CD4-positive, alpha-beta memory T cell (primary cell): Measurements from ENCODE around the gene IRAK2. TPM values are rescaled to one million over a fixed set of nuclear protein-coding genes. Genes with fewer than 3 reads are reported as not detected.
A peak's percentile ranks its signal among the peaks of the same experiment; 100 is the strongest.
"Not testable (repeated sequence)": the region's sequence is repeated elsewhere in the genome, so short reads cannot be mapped to it uniquely, and the experiment has no call there.

Experiments
- CTCF ChIA-PET: fragments of 350-600 bp; sonication (Branson Sonifier 250); formaldehyde crosslinking; loops from one replicate; lab custom pipeline; 2021; ENCODE audit warnings: inconsistent platforms; ENCODE audit not compliant: partially characterized antibody; lab: Charles Lee
- POLR2A ChIA-PET: fragments of 350-600 bp; sonication (Branson Sonifier 250); formaldehyde crosslinking; loops from one replicate; lab custom pipeline; 2021; ENCODE audit not compliant: partially characterized antibody; lab: Charles Lee
- DNase-seq, 5 donors: peaks; one replicate each; pipeline versions ENCODE4 v3.0.0 to v3.0.0-alpha.2; 2020 to 2022; ENCODE audit warnings: mixed read lengths in 1 of 5
- H3K27ac ChIP-seq: one replicate; pipeline ENCODE4 v1.7.0; 2013; ENCODE audit warnings: low read depth, low read length
- H3K27me3 ChIP-seq: 2 replicates; pipeline ENCODE4 v1.7.0; 2013; ENCODE audit warnings: mild to moderate bottlenecking, low read length, moderate library complexity; ENCODE audit not compliant: insufficient read depth
- H3K36me3 ChIP-seq: 2 replicates; pipeline ENCODE4 v1.7.0; 2013; ENCODE audit warnings: mild to moderate bottlenecking, low read length, moderate library complexity; ENCODE audit not compliant: insufficient read depth
- H3K4me1 ChIP-seq: 2 replicates; pipeline ENCODE4 v1.7.0; 2013; ENCODE audit warnings: mild to moderate bottlenecking, low read length, moderate library complexity; ENCODE audit not compliant: insufficient read depth
- H3K4me3 ChIP-seq, 2 donors: one replicate each; pipeline ENCODE4 v1.7.0; 2013; ENCODE audit warnings: low read length in 2 of 2, mild to moderate bottlenecking in 1 of 2
- H3K9me3 ChIP-seq, 2 donors: one replicate each; pipeline ENCODE4 v1.7.0; 2013; ENCODE audit warnings: low read length in 2 of 2, control low read depth in 1 of 2; ENCODE audit not compliant: control insufficient read depth in 1 of 2
- H3K27ac Mint-ChIP-seq, 7 donors: one replicate each; pipeline ENCODE4 v1.8.0; 2020 to 2021; ENCODE audit warnings: mixed read lengths in 7 of 7, mild to moderate bottlenecking in 6 of 7, inconsistent platforms in 3 of 7, moderate library complexity in 3 of 7
- H3K27me3 Mint-ChIP-seq, 2 donors: one replicate each; pipeline ENCODE4 v1.8.0; 2020 to 2021; ENCODE audit warnings: mixed read lengths in 2 of 2
- H3K36me3 Mint-ChIP-seq, 2 donors: one replicate each; pipeline ENCODE4 v1.8.0; 2020 to 2021; ENCODE audit warnings: mixed read lengths in 2 of 2, inconsistent platforms in 1 of 2, mild to moderate bottlenecking in 1 of 2
- H3K4me1 Mint-ChIP-seq, 4 donors: one replicate each; pipeline ENCODE4 v1.8.0; 2020 to 2021; ENCODE audit warnings: mixed read lengths in 4 of 4, mild to moderate bottlenecking in 1 of 4
- H3K4me3 Mint-ChIP-seq, 8 donors: one replicate each; pipeline ENCODE4 v1.8.0; 2020 to 2021; ENCODE audit warnings: mixed read lengths in 8 of 8, mild to moderate bottlenecking in 7 of 8, moderate library complexity in 6 of 8, inconsistent platforms in 3 of 8
- H3K9me3 Mint-ChIP-seq, 8 donors: one replicate each; pipeline ENCODE4 v1.8.0; 2020 to 2021; ENCODE audit warnings: mixed read lengths in 8 of 8, mild to moderate bottlenecking in 5 of 8, inconsistent platforms in 3 of 8, moderate library complexity in 1 of 8
- intact Hi-C: fragments of 100-400 bp; cut with micrococcal nuclease; formaldehyde crosslinking; loops from one replicate; pipeline ENCODE4 v1.15.1; 2023
- polyA plus RNA-seq, 2 donors: library from polyadenylated mRNA; unstranded; fragments of 300-500 nt; fragmentation: Illumina TruSeq; gene quantifications; one replicate each; pipeline ENCODE4 v1.2.3, GENCODE V29; 2021
- total RNA-seq, 2 experiments: library from RNA; stranded (reverse); gene quantifications; one replicate each; pipeline ENCODE4 v1.2.3, GENCODE V29; 2021

Gene IRAK2
- total and polyA plus RNA-seq, 4 experiments from 2014 or later = 4.4 to 5.8 (median 5.1) TPM

- Histone ChIP-seq H3K36me3 (peaks cover 47% of the 10 kb centered on the region), H3K4me1 (peaks cover 59% of the 10 kb centered on the region)
- POLR2A ChIA-PET = interaction anchor here (0.9 kb wide), 1 partner anchor 9 kb away, joined by 4 read pairs; no protein-coding TSS in a partner anchor
- H3K9me3 Mint-ChIP-seq, H3K9me3 ChIP-seq, DNase-seq, H3K4me3 ChIP-seq, H3K27ac ChIP-seq, intact Hi-C loops, H3K27me3 Mint-ChIP-seq, H3K4me3 Mint-ChIP-seq, H3K27me3 ChIP-seq: not testable (repeated sequence)
- peaks cover 24 to 77% (median 52%) of the 10 kb centered on the region in 4 donors for H3K4me1 Mint-ChIP-seq
- CTCF ChIA-PET = interaction anchor here (0.8 to 1.5 kb wide), 2 partner anchors 9 to 49 kb away, joined by 3 to 5 read pairs; no protein-coding TSS in a partner anchor
- peaks cover 19 to 73% of the 10 kb centered on the region in 2 donors for H3K36me3 Mint-ChIP-seq
- peak overlapping the region in 1 of 7 donors; percentile 79 for H3K27ac Mint-ChIP-seq
Measured at GRCh38 chr3:10272476-10272875, 107.8 kb downstream of the IRAK2 start.

- no peak for DNase-seq
- no peaks in the 10 kb centered on the region for H3K9me3 Mint-ChIP-seq
- intact Hi-C loops = no loop called here
- peaks cover 54% of the 10 kb centered on the region for H3K4me1 ChIP-seq
- H3K36me3 ChIP-seq = peaks cover 51% of the 10 kb centered on the region
- peaks cover 24 to 74% (median 48%) of the 10 kb centered on the region in 4 donors for H3K4me1 Mint-ChIP-seq
- H3K9me3 ChIP-seq = no peaks in the 10 kb centered on the region
- H3K36me3 Mint-ChIP-seq = peaks cover 19 to 75% of the 10 kb centered on the region in 2 donors
- no peak overlapping the region for H3K27ac ChIP-seq
- no peaks in the 10 kb centered on the region for H3K27me3 Mint-ChIP-seq
- H3K4me3 Mint-ChIP-seq = peak overlapping the region in 7 of 8 donors; percentile 26 to 71 (median 55)
- no peaks in the 10 kb centered on the region for H3K27me3 ChIP-seq
- H3K4me3 ChIP-seq = no peak overlapping the region
- peak overlapping the region; percentile 37 to 87 (median 78) for H3K27ac Mint-ChIP-seq
- ChIA-PET POLR2A (interaction anchor here (0.9 to 2.0 kb wide), 2 partner anchors 9 to 10 kb away, joined by 4 to 6 read pairs; no protein-coding TSS in a partner anchor), CTCF (interaction anchor here (1.5 kb wide), 1 partner anchor 10 kb away, joined by 5 read pairs; no protein-coding TSS in a partner anchor)
Measured at GRCh38 chr3:10272977-10273376, 108.3 kb downstream of the IRAK2 start.

GRCh38 chr3:10273702-10274305 lies 109.1 kb downstream of the IRAK2 start:
- no peaks in the 10 kb centered on the region for H3K27me3 Mint-ChIP-seq
- Histone ChIP-seq H3K27ac (no peak overlapping the region), H3K4me3 (no peak overlapping the region), H3K36me3 (peaks cover 51% of the 10 kb centered on the region), H3K4me1 (peaks cover 46% of the 10 kb centered on the region), H3K9me3 (no peaks in the 10 kb centered on the region), H3K27me3 (no peaks in the 10 kb centered on the region)
- no peaks in the 10 kb centered on the region for H3K9me3 Mint-ChIP-seq
- H3K36me3 Mint-ChIP-seq = peaks cover 23 to 76% of the 10 kb centered on the region in 2 donors
- peak overlapping the region; percentile 68 to 87 (median 79) for H3K27ac Mint-ChIP-seq
- intact Hi-C loops = no loop called here
- POLR2A ChIA-PET = interaction anchor here (2.0 kb wide), 1 partner anchor 10 kb away, joined by 6 read pairs; no protein-coding TSS in a partner anchor
- CTCF ChIA-PET = interaction anchor here (0.8 to 3.2 kb wide), 3 partner anchors 10 to 341 kb away, joined by 3 to 16 read pairs (median 3); partner anchors contain the start of gene CRELD1
- H3K4me1 Mint-ChIP-seq = peaks cover 24 to 68% (median 44%) of the 10 kb centered on the region in 4 donors
- peak overlapping the region in 7 of 8 donors; percentile 26 to 71 (median 58) for H3K4me3 Mint-ChIP-seq
- DNase-seq = no peak

GRCh38 chr3:10274601-10275000 lies 109.9 kb downstream of the IRAK2 start:
- Histone ChIP-seq H3K36me3 (peaks cover 53% of the 10 kb centered on the region), H3K27me3 (no peaks in the 10 kb centered on the region), H3K9me3 (no peaks in the 10 kb centered on the region), H3K27ac (no peak overlapping the region), H3K4me1 (peaks cover 40% of the 10 kb centered on the region), H3K4me3 (no peak overlapping the region)
- peak overlapping the region; percentile 9 to 85 (median 78) for H3K27ac Mint-ChIP-seq
- no peaks in the 10 kb centered on the region for H3K9me3 Mint-ChIP-seq
- intact Hi-C loops = no loop called here
- no peak for DNase-seq
- CTCF ChIA-PET = interaction anchor here (0.8 to 3.2 kb wide), 3 partner anchors 10 to 342 kb away, joined by 3 to 16 read pairs (median 3); partner anchors contain the start of gene CRELD1
- H3K36me3 Mint-ChIP-seq = peaks cover 23 to 75% of the 10 kb centered on the region in 2 donors
- peak overlapping the region in 5 of 8 donors; percentile 5 to 70 (median 13) for H3K4me3 Mint-ChIP-seq
- peaks cover 23 to 60% (median 41%) of the 10 kb centered on the region in 4 donors for H3K4me1 Mint-ChIP-seq
- no peaks in the 10 kb centered on the region for H3K27me3 Mint-ChIP-seq
- POLR2A ChIA-PET = interaction anchor here (2.0 kb wide), 1 partner anchor 11 kb away, joined by 6 read pairs; no protein-coding TSS in a partner anchor

- POLR2A ChIA-PET = no interaction called here
- intact Hi-C loops = no loop called here
- Mint-ChIP-seq H3K9me3 (no peaks in the 10 kb centered on the region), H3K4me3 (peak overlapping the region in 1 of 8 donors; percentile 7), H3K36me3 (peaks cover 31 to 74% of the 10 kb centered on the region in 2 donors), H3K27ac (peak overlapping the region in 6 of 7 donors; percentile 24 to 69 (median 54)), H3K27me3 (no peaks in the 10 kb centered on the region), H3K4me1 (peaks cover 26 to 44% (median 33%) of the 10 kb centered on the region in 4 donors)
- no peak overlapping the region for H3K4me3 ChIP-seq
- H3K27me3 ChIP-seq = no peaks in the 10 kb centered on the region
- peaks cover 52% of the 10 kb centered on the region for H3K36me3 ChIP-seq
- no peak for DNase-seq
- H3K4me1 ChIP-seq = peaks cover 34% of the 10 kb centered on the region
- no peaks in the 10 kb centered on the region for H3K9me3 ChIP-seq
- CTCF ChIA-PET = interaction anchor here (3.2 kb wide), 1 partner anchor 13 kb away, joined by 16 read pairs; no protein-coding TSS in a partner anchor
- no peak overlapping the region for H3K27ac ChIP-seq
Measured at GRCh38 chr3:10277115-10277625, 112.5 kb downstream of the IRAK2 start.

- Histone ChIP-seq H3K36me3 (peaks cover 49% of the 10 kb centered on the region), H3K9me3 (no peaks in the 10 kb centered on the region), H3K4me1 (peaks cover 28% of the 10 kb centered on the region), H3K4me3 (no peak overlapping the region), H3K27ac (no peak overlapping the region), H3K27me3 (no peaks in the 10 kb centered on the region)
- H3K4me3 Mint-ChIP-seq = no peak overlapping the region
- CTCF ChIA-PET = no interaction called here
- DNase-seq = no peak
- peaks cover 21 to 41% (median 31%) of the 10 kb centered on the region in 4 donors for H3K4me1 Mint-ChIP-seq
- peak overlapping the region in 3 of 7 donors; percentile 41 to 79 (median 57) for H3K27ac Mint-ChIP-seq
- POLR2A ChIA-PET = interaction anchor here (1.1 kb wide), 1 partner anchor 12 kb away, joined by 3 read pairs; no protein-coding TSS in a partner anchor
- peaks cover 24 to 77% of the 10 kb centered on the region in 2 donors for H3K36me3 Mint-ChIP-seq
- intact Hi-C loops = no loop called here
- H3K27me3 Mint-ChIP-seq = no peaks in the 10 kb centered on the region
- no peaks in the 10 kb centered on the region for H3K9me3 Mint-ChIP-seq
Measured at GRCh38 chr3:10278501-10278900, 113.8 kb downstream of the IRAK2 start.
